GM18868 (cell line): ENCODE data around the gene DNTT.
A peak's percentile ranks its signal among the peaks of the same experiment; 100 is the strongest.

ENCODE experiments used
- ATAC-seq: cut with Tn5 transposase; IDR thresholded peaks from one replicate; pipeline ENCODE4 v1.9.1; 2021; ENCODE audit warnings: mild to moderate bottlenecking, moderate library complexity; ENCODE audit not compliant: unreplicated experiment

Gene DNTT

GRCh38 chr10:96374004-96374403, 69.8 kb downstream of the DNTT start:
- ATAC-seq, result no peak

GRCh38 chr10:96374639-96374984, 70.4 kb downstream of the DNTT start:
- ATAC-seq, result no peak

GRCh38 chr10:96374985-96375830, 71.0 kb downstream of the DNTT start:
- peak; percentile 79 for ATAC-seq

GRCh38 chr10:96376483-96376882, 72.2 kb downstream of the DNTT start:
- ATAC-seq, result peak; percentile 59

- ATAC-seq, result no peak
These were observed 73.6 kb downstream of the DNTT start for GRCh38 chr10:96377816-96378294.

GRCh38 chr10:96378741-96379140, 74.5 kb downstream of the DNTT start:
- no peak for ATAC-seq

GRCh38 chr10:96379758-96380157, 75.5 kb downstream of the DNTT start:
- ATAC-seq, result no peak

- no peak for ATAC-seq
These were observed 76.6 kb downstream of the DNTT start for GRCh38 chr10:96380821-96381220.

GRCh38 chr10:96384506-96384905, 80.3 kb downstream of the DNTT start:
- ATAC-seq, result no peak

GRCh38 chr10:96387161-96387560, 82.9 kb downstream of the DNTT start:
- no peak for ATAC-seq

GRCh38 chr10:96387601-96388000, 83.4 kb downstream of the DNTT start:
- ATAC-seq, result no peak
